SK-N-SH (cell line): Measurements from ENCODE around the gene FNDC3B. TPM values are rescaled to one million over a fixed set of nuclear protein-coding genes. Genes with fewer than 3 reads are reported as not detected.

Source experiments
- CTCF ChIA-PET: fragments of 300-600, 350-600 bp; formaldehyde crosslinking; extraction: SDS; loops from one replicate; lab custom pipeline; 2021; lab: Yijun Ruan, JAX
- POLR2A ChIA-PET: fragments of 350-600 bp; sonication (Branson Sonifier 250); formaldehyde crosslinking; extraction: SDS; loops from one replicate; lab custom pipeline; 2020; ENCODE audit warnings: antibody characterized with exemption, inconsistent platforms; lab: Yijun Ruan, JAX
- DNase-seq: peaks from one replicate; pipeline ENCODE4 v3.0.0; 2012
- H2AFZ ChIP-seq: fragments of 200-600 bp; sonication (generic); 2 replicates; pipeline ENCODE4 v1.8.1; 2016; ENCODE audit warnings: antibody characterized with exemption, mild to moderate bottlenecking, low read depth
- H3F3A ChIP-seq: fragments of 200-600 bp; sonication (generic); replicated peaks from 2 replicates; pipeline ENCODE3; 2016; ENCODE audit warnings: antibody characterized with exemption, mild to moderate bottlenecking; ENCODE audit not compliant: insufficient read depth
- H3K27ac ChIP-seq, 2 experiments: fragments of 200-500 bp in 1 of 2; fragments of 200-600 bp in 1 of 2; sonication (Bioruptor generic) in 1 of 2; sonication (generic), shearing (Covaris generic) in 1 of 2; 2 replicates each; pipeline versions ENCODE4 v1.5.1 to v1.6.1; 2014 to 2016; ENCODE audit warnings: low read depth in 2 of 2, inconsistent platforms in 1 of 2, low read length in 1 of 2, mild to moderate bottlenecking in 1 of 2, mixed read lengths in 1 of 2
- H3K27me3 ChIP-seq: fragments of 200-600 bp; sonication (generic), shearing (Covaris generic); 2 replicates; pipeline ENCODE4 v1.6.1; 2016; ENCODE audit warnings: mixed run types; ENCODE audit not compliant: insufficient read depth
- H3K36me3 ChIP-seq, 2 experiments: fragments of 200-500 bp in 1 of 2; fragments of 200-600 bp in 1 of 2; sonication (Bioruptor generic) in 1 of 2; sonication (generic) in 1 of 2; replicated peaks in 1 of 2; 2 replicates each; pipeline versions ENCODE3 to v1.5.1; 2014 to 2016; ENCODE audit warnings: low read length in 1 of 2, mild to moderate bottlenecking in 1 of 2; ENCODE audit not compliant: insufficient read depth in 2 of 2, control insufficient read depth in 1 of 2
- H3K4me1 ChIP-seq, 2 experiments: fragments of 200-500 bp in 1 of 2; fragments of 200-600 bp in 1 of 2; sonication (Bioruptor generic) in 1 of 2; sonication (generic), shearing (Covaris generic) in 1 of 2; 2 replicates each; pipeline versions ENCODE4 v1.5.1 to v1.6.1; 2014 to 2016; ENCODE audit warnings: low read depth in 1 of 2, low read length in 1 of 2, mixed run types in 1 of 2; ENCODE audit not compliant: insufficient read depth in 2 of 2, control insufficient read depth in 1 of 2
- H3K4me2 ChIP-seq: fragments of 200-600 bp; sonication (generic), shearing (Covaris generic); 2 replicates; pipeline ENCODE4 v1.6.1; 2017; ENCODE audit warnings: mixed run types
- H3K4me3 ChIP-seq, 2 experiments: fragments of 200-500 bp in 1 of 2; fragments of 200-600 bp in 1 of 2; sonication (Bioruptor generic) in 1 of 2; sonication (generic), shearing (Covaris generic) in 1 of 2; 2 replicates each; pipeline versions ENCODE4 v1.5.1 to v1.8.1; 2014 to 2016; ENCODE audit warnings: low read depth in 2 of 2, inconsistent platforms in 1 of 2, low read length in 1 of 2, mild to moderate bottlenecking in 1 of 2, mixed read lengths in 1 of 2, moderate library complexity in 1 of 2
- H3K79me2 ChIP-seq: fragments of 200-600 bp; sonication (generic); 2 replicates; pipeline ENCODE4 v1.8.1; 2017; ENCODE audit warnings: mild to moderate bottlenecking; ENCODE audit not compliant: insufficient read depth
- H3K9ac ChIP-seq: fragments of 200-600 bp; sonication (generic); 2 replicates; pipeline ENCODE4 v1.6.1; 2017; ENCODE audit warnings: mixed run types
- H3K9me2 ChIP-seq: fragments of 200-600 bp; sonication (generic); 2 replicates; pipeline ENCODE4 v1.6.1; 2017; ENCODE audit warnings: mixed run types
- H3K9me3 ChIP-seq: fragments of 200-600 bp; sonication (generic); 2 replicates; pipeline ENCODE4 v1.6.1; 2017; ENCODE audit warnings: mixed run types, mild to moderate bottlenecking, moderate library complexity
- H4K20me1 ChIP-seq: fragments of 200-600 bp; sonication (generic); 2 replicates; pipeline ENCODE4 v1.6.1; 2017; ENCODE audit warnings: mild to moderate bottlenecking, mixed run types; ENCODE audit not compliant: insufficient read depth
- CTCF ChIP-seq: fragments of 200-600 bp; sonication (generic); IDR thresholded peaks from 2 replicates; pipeline ENCODE4 v1.6.1; 2017; ENCODE audit warnings: antibody characterized with exemption, mild to moderate bottlenecking, moderate library complexity
- EP300 ChIP-seq, 2 experiments: IDR thresholded peaks; 2 replicates each; pipeline versions ENCODE4 v1.4.0 to v1.6.1; 2012; ENCODE audit warnings: borderline replicate concordance in 1 of 2, low read depth in 1 of 2, low read length in 1 of 2
- EZH2phosphoT487 ChIP-seq: fragments of 200-600 bp; sonication (generic); IDR thresholded peaks from 2 replicates; pipeline ENCODE4 v1.6.1; 2017; ENCODE audit warnings: low read depth, mixed run types, mild to moderate bottlenecking, antibody characterized with exemption, moderate library complexity, borderline replicate concordance
- FOSL2 ChIP-seq: IDR thresholded peaks from 2 replicates; pipeline ENCODE4 v1.4.0; 2012; ENCODE audit warnings: low read depth, mild to moderate bottlenecking, moderate library complexity, borderline replicate concordance
- FOXJ3 ChIP-seq: sonication (generic); formaldehyde crosslinking; IDR thresholded peaks from 2 replicates; pipeline ENCODE4 v1.5.1; 2020; ENCODE audit warnings: mild to moderate bottlenecking, missing genetic modification reagents
- GABPA ChIP-seq: IDR thresholded peaks from 2 replicates; pipeline ENCODE4 v1.4.0; 2012; ENCODE audit warnings: low read depth, mild to moderate bottlenecking
- GATA2 ChIP-seq: sonication (generic); formaldehyde crosslinking; IDR thresholded peaks from 2 replicates; pipeline ENCODE4 v1.5.0; 2020; ENCODE audit warnings: mild to moderate bottlenecking, missing genetic modification reagents
- IRF3 ChIP-seq: fragments of 150-350 bp; IDR thresholded peaks from 2 replicates; pipeline ENCODE4 v1.6.1; 2016; ENCODE audit warnings: mild to moderate bottlenecking, low read depth, low read length
- JUND ChIP-seq: IDR thresholded peaks from 2 replicates; pipeline ENCODE4 v1.4.0; 2012
- MEF2A ChIP-seq: IDR thresholded peaks from 2 replicates; pipeline ENCODE4 v1.4.0; 2012; ENCODE audit warnings: low read depth, borderline replicate concordance
- NFIC ChIP-seq: IDR thresholded peaks from 2 replicates; pipeline ENCODE4 v1.4.0; 2012; ENCODE audit warnings: borderline replicate concordance
- NRF1 ChIP-seq: IDR thresholded peaks from 2 replicates; pipeline ENCODE4 v1.6.1; 2012; ENCODE audit warnings: low read depth, mild to moderate bottlenecking, low read length
- PBX3 ChIP-seq: IDR thresholded peaks from 2 replicates; pipeline ENCODE4; 2012
- RXRA ChIP-seq: IDR thresholded peaks from 2 replicates; pipeline ENCODE4 v1.4.0; 2012; ENCODE audit warnings: low read depth, mild to moderate bottlenecking, borderline replicate concordance
- SIN3A ChIP-seq: IDR thresholded peaks from 2 replicates; pipeline ENCODE4 v1.6.1; 2012; ENCODE audit warnings: low read depth, mild to moderate bottlenecking, low read length, moderate library complexity, borderline replicate concordance
- SMC3 ChIP-seq: IDR thresholded peaks from 2 replicates; pipeline ENCODE4 v1.6.1; 2012; ENCODE audit warnings: low read depth, low read length, improper control_type of control experiment
- TAF1 ChIP-seq: IDR thresholded peaks from 2 replicates; pipeline ENCODE4 v1.6.1; 2012; ENCODE audit warnings: low read depth, mild to moderate bottlenecking, low read length, moderate library complexity, borderline replicate concordance
- YY1 ChIP-seq: IDR thresholded peaks from 2 replicates; pipeline ENCODE4 v1.4.0; 2012; ENCODE audit warnings: low read depth, mild to moderate bottlenecking
- WGBS: methylation state at CpG from one replicate; pipeline ENCODE4 v1.1.6; 2017; ENCODE audit warnings: low lambda C conversion rate; 5-methylcytosine and 5-hydroxymethylcytosine counted together
- polyA plus RNA-seq, 3 experiments: library from polyadenylated mRNA; depleted of rRNA; stranded (reverse); fragments of >200 nt; gene quantifications; 2 replicates each; pipeline ENCODE4 v1.2.3, GENCODE V29; 2012
- TF ChIP-seq, protein P1 (sequence below): IDR thresholded peaks from 2 replicates; pipeline ENCODE4 v1.6.1; 2012; ENCODE audit warnings: mild to moderate bottlenecking, low read depth, low read length, moderate library complexity
- TF ChIP-seq, protein P2 (sequence below): IDR thresholded peaks from 2 replicates; pipeline ENCODE4 v1.4.0; 2012; ENCODE audit warnings: low read depth, borderline replicate concordance

Gene FNDC3B
- polyA plus RNA-seq, 1 of the 3 experiments (the other 2 are of a cell fraction) = 10.4 TPM

DNA sequence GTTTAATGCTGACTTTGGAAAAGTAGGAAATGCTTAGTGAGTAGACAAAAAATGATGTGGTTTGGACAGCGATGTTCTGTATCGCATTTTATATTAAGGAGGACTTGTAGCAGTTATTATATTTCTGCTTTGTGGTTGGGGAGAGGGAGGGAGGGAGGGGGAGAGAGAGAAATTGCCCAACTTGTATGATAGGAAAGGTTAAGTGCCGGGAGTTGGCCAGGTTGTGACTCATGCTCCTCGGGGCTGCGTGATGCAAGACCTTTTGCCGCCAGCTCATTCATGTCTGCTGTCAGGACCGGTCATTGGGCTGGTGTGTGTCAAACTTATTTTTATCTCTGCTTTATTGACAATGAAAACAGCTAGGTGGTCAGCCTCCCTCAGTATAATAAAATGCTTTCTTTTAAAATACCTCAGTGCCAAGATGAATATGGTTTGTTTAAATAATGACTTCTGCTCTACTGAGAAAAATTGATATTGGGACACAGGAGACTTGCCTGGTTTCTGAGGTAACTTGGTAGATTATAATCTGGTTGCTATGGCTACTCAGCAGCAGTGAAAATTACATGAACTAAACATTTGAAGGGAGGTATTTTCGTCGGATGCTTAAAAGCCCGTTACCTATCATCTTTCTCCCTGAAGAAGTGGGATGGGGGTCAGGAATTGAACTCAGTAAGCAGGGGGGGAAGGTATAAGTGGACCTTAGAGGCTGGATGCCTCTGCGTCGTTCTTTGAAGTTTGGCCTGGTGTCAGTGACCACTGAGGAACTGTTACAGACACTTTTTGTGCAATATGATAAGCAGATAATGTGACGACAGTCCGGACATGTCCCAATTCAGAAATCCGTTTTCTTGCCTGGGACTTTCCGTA, 90.7 kb downstream of the FNDC3B start (continued):
- no peak for TF ChIP-seq CTCF
- peak; percentile 96 for TF ChIP-seq FOSL2
- peak in 1 of 2 experiments; percentile 96; a peak in 3 of 4 replicates for TF ChIP-seq EP300 (IDR thresholded peaks at IDR 0.05; ENCODE audit: borderline replicate concordance in 1 of 2, low read depth in 1 of 2, low read length in 1 of 2)
- TF ChIP-seq NRF1 = no peak
- peak; percentile 96 for TF ChIP-seq JUND
- peak; percentile 94; the same call in 1 of the 2 replicates for TF ChIP-seq RXRA
- peak; percentile 93 for TF ChIP-seq MEF2A
- no peak for TF ChIP-seq YY1
- TF ChIP-seq FOXJ3 (CRISPR knock-in tag) = no peak
- TF ChIP-seq EZH2phosphoT487 = no peak
- peak; percentile 97 for TF ChIP-seq PBX3
- peak; percentile 68 for TF ChIP-seq GATA2 (CRISPR knock-in tag)
- TF ChIP-seq, all 33 proteins: peak for 18

DNA sequence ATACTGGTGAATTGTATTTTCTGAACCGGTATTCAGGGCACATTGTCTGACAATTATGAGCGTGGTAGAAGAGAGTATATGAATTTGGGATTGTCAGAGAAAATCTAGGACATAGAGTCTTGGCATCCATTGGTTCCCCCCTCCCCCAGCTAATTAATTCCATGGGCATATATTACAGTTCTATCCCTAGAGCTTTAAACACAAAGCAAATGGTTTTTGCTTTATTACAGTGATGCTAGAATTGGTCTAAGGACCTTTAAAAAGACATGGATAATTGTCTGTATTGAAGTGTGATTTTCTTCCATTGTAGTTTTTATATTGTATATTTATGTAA, 91.3 kb downstream of the FNDC3B start:
- H3K4me2 ChIP-seq = peak overlapping the region; percentile 63
- ChIA-PET CTCF (interaction anchor here (0.8 to 1.4 kb wide), 3 partner anchors 200 to 482 kb away, joined by 3 to 5 read pairs (median 3); no protein-coding TSS in a partner anchor), POLR2A (no interaction called here)
- H2AFZ ChIP-seq = no peak overlapping the region
- peak overlapping the region; percentile 74 for H3K9ac ChIP-seq
- no peaks in the 10 kb centered on the region for H3K9me2 ChIP-seq
- peak overlapping the region; percentile 93 to 99 for H3K27ac ChIP-seq
- H3K4me1 ChIP-seq = peaks cover 17 to 59% of the 10 kb centered on the region in 2 experiments
- H4K20me1 ChIP-seq = no peaks in the 10 kb centered on the region
- no peaks in the 10 kb centered on the region for H3K27me3 ChIP-seq
- H3K4me3 ChIP-seq = peak overlapping the region; percentile 26 to 42; a peak in 3 of 4 replicates
- 8% methylated on average over 2 of the region's 2 CpGs for WGBS
- H3K79me2 ChIP-seq = peaks cover 90% of the 10 kb centered on the region
- H3F3A ChIP-seq = peaks cover 37% of the 10 kb centered on the region
- H3K9me3 ChIP-seq = no peaks in the 10 kb centered on the region
- no peak for DNase-seq
- H3K36me3 ChIP-seq = peaks cover 2 to 19% of the 10 kb centered on the region in 2 experiments
- TF ChIP-seq, protein P1, sequence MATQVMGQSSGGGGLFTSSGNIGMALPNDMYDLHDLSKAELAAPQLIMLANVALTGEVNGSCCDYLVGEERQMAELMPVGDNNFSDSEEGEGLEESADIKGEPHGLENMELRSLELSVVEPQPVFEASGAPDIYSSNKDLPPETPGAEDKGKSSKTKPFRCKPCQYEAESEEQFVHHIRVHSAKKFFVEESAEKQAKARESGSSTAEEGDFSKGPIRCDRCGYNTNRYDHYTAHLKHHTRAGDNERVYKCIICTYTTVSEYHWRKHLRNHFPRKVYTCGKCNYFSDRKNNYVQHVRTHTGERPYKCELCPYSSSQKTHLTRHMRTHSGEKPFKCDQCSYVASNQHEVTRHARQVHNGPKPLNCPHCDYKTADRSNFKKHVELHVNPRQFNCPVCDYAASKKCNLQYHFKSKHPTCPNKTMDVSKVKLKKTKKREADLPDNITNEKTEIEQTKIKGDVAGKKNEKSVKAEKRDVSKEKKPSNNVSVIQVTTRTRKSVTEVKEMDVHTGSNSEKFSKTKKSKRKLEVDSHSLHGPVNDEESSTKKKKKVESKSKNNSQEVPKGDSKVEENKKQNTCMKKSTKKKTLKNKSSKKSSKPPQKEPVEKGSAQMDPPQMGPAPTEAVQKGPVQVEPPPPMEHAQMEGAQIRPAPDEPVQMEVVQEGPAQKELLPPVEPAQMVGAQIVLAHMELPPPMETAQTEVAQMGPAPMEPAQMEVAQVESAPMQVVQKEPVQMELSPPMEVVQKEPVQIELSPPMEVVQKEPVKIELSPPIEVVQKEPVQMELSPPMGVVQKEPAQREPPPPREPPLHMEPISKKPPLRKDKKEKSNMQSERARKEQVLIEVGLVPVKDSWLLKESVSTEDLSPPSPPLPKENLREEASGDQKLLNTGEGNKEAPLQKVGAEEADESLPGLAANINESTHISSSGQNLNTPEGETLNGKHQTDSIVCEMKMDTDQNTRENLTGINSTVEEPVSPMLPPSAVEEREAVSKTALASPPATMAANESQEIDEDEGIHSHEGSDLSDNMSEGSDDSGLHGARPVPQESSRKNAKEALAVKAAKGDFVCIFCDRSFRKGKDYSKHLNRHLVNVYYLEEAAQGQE = no peak
- no peak for TF ChIP-seq IRF3
- TF ChIP-seq EZH2phosphoT487 = no peak
- TF ChIP-seq MEF2A = no peak
- TF ChIP-seq GATA2 (CRISPR knock-in tag) = no peak
- TF ChIP-seq GABPA = no peak
- TF ChIP-seq SIN3A = no peak
- no peak for TF ChIP-seq YY1
- no peak for TF ChIP-seq NRF1
- no peak for TF ChIP-seq FOXJ3 (CRISPR knock-in tag)
- no peak for TF ChIP-seq SMC3
- TF ChIP-seq, protein P2, sequence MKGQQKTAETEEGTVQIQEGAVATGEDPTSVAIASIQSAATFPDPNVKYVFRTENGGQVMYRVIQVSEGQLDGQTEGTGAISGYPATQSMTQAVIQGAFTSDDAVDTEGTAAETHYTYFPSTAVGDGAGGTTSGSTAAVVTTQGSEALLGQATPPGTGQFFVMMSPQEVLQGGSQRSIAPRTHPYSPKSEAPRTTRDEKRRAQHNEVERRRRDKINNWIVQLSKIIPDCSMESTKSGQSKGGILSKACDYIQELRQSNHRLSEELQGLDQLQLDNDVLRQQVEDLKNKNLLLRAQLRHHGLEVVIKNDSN = no peak
- TF ChIP-seq FOSL2 = no peak
- no peak for TF ChIP-seq TAF1
- TF ChIP-seq NFIC = no peak
